ENCODE measurements around the gene SLC26A11.

Gene SLC26A11

DNA sequence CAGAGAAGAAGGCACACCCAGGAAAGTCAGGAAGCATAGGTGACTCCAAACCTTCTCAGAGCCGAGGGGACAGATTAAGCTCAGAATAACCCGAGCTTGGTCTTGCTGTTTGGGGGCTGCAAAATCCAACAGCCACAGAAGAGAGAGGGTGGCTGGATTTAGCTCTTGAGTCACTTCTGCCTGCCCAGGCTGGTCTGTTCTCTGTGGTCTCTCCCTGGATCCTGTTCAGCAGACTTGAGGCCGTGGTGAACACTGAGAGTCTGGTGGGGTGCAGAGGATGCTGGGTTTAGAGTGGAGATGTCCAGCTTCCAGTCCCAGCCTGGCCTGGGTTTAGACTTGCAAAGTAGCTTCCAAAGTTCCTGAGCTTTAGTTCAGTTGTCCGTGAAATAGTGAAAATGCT, 8.8 kb downstream of the SLC26A11 start:
- in situ Hi-C loops (cut with MboI; ENCODE audit: low pct_unique_long_range_greater_than_20kb, low sequenced_read_pairs, unreplicated experiment) = no loop called here
- TF ChIP-seq CTCF (IDR thresholded peaks at IDR 0.05; ENCODE audit: extremely low read depth, insufficient read depth, missing control alignments) = no peak
- DNase-seq (ENCODE audit: low spot score) = no peak

DNA sequence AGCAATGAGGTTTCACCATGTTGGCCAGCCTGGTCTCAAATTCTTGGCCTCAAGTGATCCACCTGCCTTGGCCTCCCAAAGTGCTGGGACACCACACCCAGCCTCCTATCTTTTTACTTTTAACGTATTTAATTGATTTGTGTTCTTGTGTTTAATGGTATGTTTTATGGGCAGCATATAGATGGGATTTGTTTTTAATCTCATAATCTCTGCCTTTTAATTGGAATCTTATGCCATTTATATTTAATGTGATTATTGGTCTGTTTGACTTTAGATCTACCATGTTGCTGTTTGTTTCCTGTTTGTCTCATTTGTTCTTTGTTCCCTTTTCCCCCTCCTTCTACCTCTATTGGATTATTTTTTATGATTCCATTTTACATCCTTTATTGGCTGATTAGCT, 12.2 kb downstream of the SLC26A11 start:
- in situ Hi-C loops (cut with MboI; ENCODE audit: low pct_unique_long_range_greater_than_20kb, low sequenced_read_pairs, unreplicated experiment) = no loop called here
- TF ChIP-seq CTCF (IDR thresholded peaks at IDR 0.05; ENCODE audit: extremely low read depth, insufficient read depth, missing control alignments) = no peak
- DNase-seq (ENCODE audit: low spot score) = no peak

GRCh38 chr17:80233202-80233601, 13.0 kb downstream of the SLC26A11 start:
- TF ChIP-seq CTCF (IDR thresholded peaks at IDR 0.05; ENCODE audit: extremely low read depth, insufficient read depth, missing control alignments) = no peak
- in situ Hi-C loops (cut with MboI; ENCODE audit: low pct_unique_long_range_greater_than_20kb, low sequenced_read_pairs, unreplicated experiment) = no loop called here
- no peak for DNase-seq (ENCODE audit: low spot score)

DNA sequence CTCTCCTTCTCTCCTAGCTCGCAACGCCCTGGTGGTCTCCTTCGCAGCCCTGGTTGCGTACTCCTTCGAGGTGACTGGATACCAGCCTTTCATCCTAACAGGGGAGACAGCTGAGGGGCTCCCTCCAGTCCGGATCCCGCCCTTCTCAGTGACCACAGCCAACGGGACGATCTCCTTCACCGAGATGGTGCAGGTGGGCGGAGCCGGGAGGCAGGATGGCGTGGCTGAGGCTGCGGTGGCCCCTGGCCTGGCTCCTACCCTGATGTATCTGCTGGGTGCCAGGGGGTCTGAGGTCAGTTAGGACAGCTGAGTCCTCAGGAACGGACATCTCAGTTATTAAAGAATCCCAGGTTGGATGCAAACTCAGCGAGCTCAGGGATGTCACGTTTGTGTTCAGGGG, 16.7 kb downstream of the SLC26A11 start:
- in situ Hi-C loops (cut with MboI; ENCODE audit: low pct_unique_long_range_greater_than_20kb, low sequenced_read_pairs, unreplicated experiment) = no loop called here
- no peak for DNase-seq (ENCODE audit: low spot score)
- no peak for TF ChIP-seq CTCF (IDR thresholded peaks at IDR 0.05; ENCODE audit: extremely low read depth, insufficient read depth, missing control alignments)

DNA sequence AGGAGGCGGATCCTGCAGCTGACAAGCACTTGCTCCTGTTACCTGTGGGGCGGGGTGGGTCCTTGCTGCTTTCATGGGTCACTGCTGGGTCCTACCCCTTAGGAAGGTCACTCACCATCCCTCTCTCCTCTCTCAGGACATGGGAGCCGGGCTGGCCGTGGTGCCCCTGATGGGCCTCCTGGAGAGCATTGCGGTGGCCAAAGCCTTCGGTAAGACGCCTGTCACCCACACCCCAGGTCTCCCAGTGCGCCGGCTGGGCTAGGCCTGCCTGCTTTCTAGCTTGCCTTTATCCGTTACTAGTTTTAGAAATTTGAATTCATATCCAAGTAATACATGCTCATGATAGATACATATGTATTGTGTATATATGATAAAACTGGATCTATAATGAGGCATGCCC, 17.2 kb downstream of the SLC26A11 start:
- no peak for TF ChIP-seq CTCF (IDR thresholded peaks at IDR 0.05; ENCODE audit: extremely low read depth, insufficient read depth, missing control alignments)
- in situ Hi-C loops (cut with MboI; ENCODE audit: low pct_unique_long_range_greater_than_20kb, low sequenced_read_pairs, unreplicated experiment) = no loop called here
- DNase-seq (ENCODE audit: low spot score) = no peak

- in situ Hi-C loops (cut with MboI; ENCODE audit: low pct_unique_long_range_greater_than_20kb, low sequenced_read_pairs, unreplicated experiment) = no loop called here
- DNase-seq (ENCODE audit: low spot score) = no peak
- TF ChIP-seq CTCF (IDR thresholded peaks at IDR 0.05; ENCODE audit: extremely low read depth, insufficient read depth, missing control alignments) = no peak
Measured at GRCh38 chr17:80242505-80242904, 22.3 kb downstream of the SLC26A11 start.
